ENCODE measurements around the gene NOSIP. TPM values are rescaled to one million over a fixed set of nuclear protein-coding genes. Genes with fewer than 3 reads are reported as not detected.

NOSIP gene
- total RNA-seq, 2 experiments from 2014 or later: 202 to 203 TPM

- POLR2A ChIA-PET: interaction anchor here (1.2 kb wide), 1 partner anchor 11 kb away, joined by 5 read pairs; no protein-coding TSS in a partner anchor
- Histone ChIP-seq H3K4me1 (ENCODE audit: insufficient read depth, low read length) (peaks cover 23% of the 10 kb centered on the region), H3K9me3 (ENCODE audit: control insufficient read depth in 1 of 2, insufficient read depth in 1 of 2, low read length in 2 of 2) (no peaks in the 10 kb centered on the region), H3K4me3 (ENCODE audit: low read length) (no peak overlapping the region), H3K27ac (ENCODE audit: low read depth in 1 of 2, low read length in 2 of 2) (no peak overlapping the region), H3K27me3 (ENCODE audit: control insufficient read depth in 1 of 2, insufficient read depth in 2 of 2, low read length in 2 of 2) (no peaks in the 10 kb centered on the region), H3K36me3 (ENCODE audit: insufficient read depth, low read length) (peaks cover 67% of the 10 kb centered on the region)
- ATAC-seq (ENCODE audit: poor library complexity): no peak
- H3K27me3 Mint-ChIP-seq: no peaks in the 10 kb centered on the region
- H3K36me3 Mint-ChIP-seq (ENCODE audit: low read depth): peaks cover 69% of the 10 kb centered on the region
- peaks cover 16% of the 10 kb centered on the region for H3K4me1 Mint-ChIP-seq (ENCODE audit: low read depth)
- H3K9me3 Mint-ChIP-seq: no peaks in the 10 kb centered on the region
- DNase-seq: no peak
- CTCF ChIA-PET: no interaction called here
- intact Hi-C loops (cut with DNase I, micrococcal nuclease): no loop called here
- TF ChIP-seq CTCF (IDR thresholded peaks at IDR 0.05): no peak
- no peak overlapping the region for H3K4me3 Mint-ChIP-seq
- no peak overlapping the region for H3K27ac Mint-ChIP-seq
Measured at GRCh38 chr19:49602806-49603205, 22.4 kb upstream of the NOSIP start.

- Mint-ChIP-seq H3K9me3 (no peaks in the 10 kb centered on the region), H3K27me3 (no peaks in the 10 kb centered on the region), H3K4me3 (no peak overlapping the region), H3K27ac (peak overlapping the region; percentile 44), H3K36me3 (ENCODE audit: low read depth) (peaks cover 61% of the 10 kb centered on the region), H3K4me1 (ENCODE audit: low read depth) (peaks cover 16% of the 10 kb centered on the region)
- no peak overlapping the region for H3K4me3 ChIP-seq (ENCODE audit: low read length)
- ChIA-PET CTCF (no interaction called here), POLR2A (no interaction called here)
- peaks cover 23% of the 10 kb centered on the region for H3K4me1 ChIP-seq (ENCODE audit: insufficient read depth, low read length)
- no peaks in the 10 kb centered on the region for H3K27me3 ChIP-seq (ENCODE audit: control insufficient read depth in 1 of 2, insufficient read depth in 2 of 2, low read length in 2 of 2)
- ATAC-seq (ENCODE audit: poor library complexity) (no peak), DNase-seq (peak in 1 of 14 experiments; percentile 17)
- no peak overlapping the region for H3K27ac ChIP-seq (ENCODE audit: low read depth in 1 of 2, low read length in 2 of 2)
- H3K9me3 ChIP-seq (ENCODE audit: control insufficient read depth in 1 of 2, insufficient read depth in 1 of 2, low read length in 2 of 2): no peaks in the 10 kb centered on the region
- intact Hi-C loops (cut with DNase I, micrococcal nuclease): no loop called here
- TF ChIP-seq CTCF (IDR thresholded peaks at IDR 0.05): no peak
- H3K36me3 ChIP-seq (ENCODE audit: insufficient read depth, low read length): peaks cover 74% of the 10 kb centered on the region
Measured at GRCh38 chr19:49601482-49602038, 21.2 kb upstream of the NOSIP start.

GRCh38 chr19:49599378-49600295 is 19.3 kb upstream of the NOSIP start:
- no peak overlapping the region for H3K4me3 Mint-ChIP-seq
- Histone ChIP-seq H3K4me1 (ENCODE audit: insufficient read depth, low read length) (peaks cover 15% of the 10 kb centered on the region), H3K9me3 (ENCODE audit: control insufficient read depth in 1 of 2, insufficient read depth in 1 of 2, low read length in 2 of 2) (no peaks in the 10 kb centered on the region), H3K36me3 (ENCODE audit: insufficient read depth, low read length) (peaks cover 77% of the 10 kb centered on the region), H3K4me3 (ENCODE audit: low read length) (no peak overlapping the region), H3K27ac (ENCODE audit: low read depth in 1 of 2, low read length in 2 of 2) (no peak overlapping the region), H3K27me3 (ENCODE audit: control insufficient read depth in 1 of 2, insufficient read depth in 2 of 2, low read length in 2 of 2) (no peaks in the 10 kb centered on the region)
- H3K9me3 Mint-ChIP-seq: no peaks in the 10 kb centered on the region
- no peak for TF ChIP-seq CTCF (IDR thresholded peaks at IDR 0.05)
- DNase-seq (no peak), ATAC-seq (ENCODE audit: poor library complexity) (no peak)
- H3K27ac Mint-ChIP-seq: peak overlapping the region; percentile 53
- ChIA-PET CTCF (no interaction called here), POLR2A (interaction anchor here (0.6 to 1.5 kb wide), 2 partner anchors 40 to 150 kb away, joined by 4 to 5 read pairs; partner anchors contain the start of gene RRAS)
- intact Hi-C loops (cut with DNase I, micrococcal nuclease): no loop called here
- peaks cover 16% of the 10 kb centered on the region for H3K4me1 Mint-ChIP-seq (ENCODE audit: low read depth)
- no peaks in the 10 kb centered on the region for H3K27me3 Mint-ChIP-seq
- H3K36me3 Mint-ChIP-seq (ENCODE audit: low read depth): peaks cover 55% of the 10 kb centered on the region

Data from CD4-positive, alpha-beta T cell (primary cell).